Measurements from ENCODE around the gene RPUSD1.
A peak's percentile ranks its signal among the peaks of the same experiment; 100 is the strongest.

RPUSD1 gene

DNA sequence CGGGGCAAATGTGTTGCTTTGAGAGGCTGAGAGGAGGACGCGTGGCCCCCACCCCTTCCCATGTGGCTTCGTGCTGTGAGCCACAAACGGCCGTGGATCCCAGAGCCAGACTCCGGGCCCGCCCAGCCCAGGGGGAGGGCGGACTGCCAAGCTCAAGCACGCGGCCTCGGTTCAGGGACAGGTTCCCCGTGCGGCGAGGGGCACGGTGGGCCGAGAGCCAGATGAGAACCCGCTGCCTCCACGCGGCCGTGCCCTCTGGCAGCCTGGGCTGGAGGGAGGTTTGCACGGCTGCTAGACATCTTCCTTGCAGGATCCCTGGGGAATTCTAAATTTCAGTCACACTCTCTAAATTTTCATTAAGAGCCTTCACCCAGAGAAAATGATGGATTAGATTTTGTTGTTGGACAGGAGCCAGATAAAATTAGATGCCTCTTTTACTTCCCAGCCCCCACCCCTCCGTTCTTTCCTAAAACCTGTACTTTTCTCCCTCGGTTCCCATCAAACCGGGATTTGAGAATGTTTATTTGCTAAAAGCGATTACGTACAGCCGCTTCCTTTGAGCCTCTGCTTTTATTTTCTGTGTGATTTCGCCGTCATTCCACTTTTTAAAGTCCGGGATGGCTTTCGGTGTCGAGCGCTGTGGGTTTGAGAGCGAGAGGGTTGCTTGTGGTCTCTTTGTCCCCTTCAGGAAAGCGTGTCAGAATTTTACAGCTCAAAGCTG is 37.3 kb upstream of the RPUSD1 start:
- DNase-seq: no peak
- Mint-ChIP-seq H3K4me1 (peaks cover 26% of the 10 kb centered on the region), H3K9me3 (peaks cover 8% of the 10 kb centered on the region), H3K4me3 (no peak overlapping the region), H3K27me3 (ENCODE audit: low read depth, poor library complexity) (peaks cover 8% of the 10 kb centered on the region), H3K27ac (peak overlapping the region; percentile 91), H3K36me3 (ENCODE audit: low read depth) (no peaks in the 10 kb centered on the region)
- TF ChIP-seq, protein P1, sequence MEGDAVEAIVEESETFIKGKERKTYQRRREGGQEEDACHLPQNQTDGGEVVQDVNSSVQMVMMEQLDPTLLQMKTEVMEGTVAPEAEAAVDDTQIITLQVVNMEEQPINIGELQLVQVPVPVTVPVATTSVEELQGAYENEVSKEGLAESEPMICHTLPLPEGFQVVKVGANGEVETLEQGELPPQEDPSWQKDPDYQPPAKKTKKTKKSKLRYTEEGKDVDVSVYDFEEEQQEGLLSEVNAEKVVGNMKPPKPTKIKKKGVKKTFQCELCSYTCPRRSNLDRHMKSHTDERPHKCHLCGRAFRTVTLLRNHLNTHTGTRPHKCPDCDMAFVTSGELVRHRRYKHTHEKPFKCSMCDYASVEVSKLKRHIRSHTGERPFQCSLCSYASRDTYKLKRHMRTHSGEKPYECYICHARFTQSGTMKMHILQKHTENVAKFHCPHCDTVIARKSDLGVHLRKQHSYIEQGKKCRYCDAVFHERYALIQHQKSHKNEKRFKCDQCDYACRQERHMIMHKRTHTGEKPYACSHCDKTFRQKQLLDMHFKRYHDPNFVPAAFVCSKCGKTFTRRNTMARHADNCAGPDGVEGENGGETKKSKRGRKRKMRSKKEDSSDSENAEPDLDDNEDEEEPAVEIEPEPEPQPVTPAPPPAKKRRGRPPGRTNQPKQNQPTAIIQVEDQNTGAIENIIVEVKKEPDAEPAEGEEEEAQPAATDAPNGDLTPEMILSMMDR (IDR thresholded peaks at IDR 0.05): no peak

DNA sequence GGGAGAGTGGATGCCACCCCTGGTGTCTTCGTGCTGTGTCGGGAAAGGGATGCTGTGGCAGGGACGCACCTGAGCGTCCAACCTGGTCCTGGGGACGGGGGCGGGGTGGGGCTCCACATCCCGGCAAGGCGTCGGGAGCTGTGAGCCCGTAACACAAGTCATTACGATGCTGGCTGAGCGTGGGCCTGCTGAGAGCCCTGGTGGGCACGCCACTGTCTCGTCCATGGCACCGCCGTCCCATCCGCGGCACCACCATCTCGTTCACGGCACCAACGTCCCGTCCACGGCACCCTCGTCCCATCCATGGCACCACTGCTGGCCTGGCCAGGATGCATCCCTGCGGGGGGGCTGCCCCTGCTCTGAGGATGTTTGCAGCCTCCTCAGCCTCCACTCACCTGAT is 36.4 kb upstream of the RPUSD1 start:
- Mint-ChIP-seq H3K27ac (no peak overlapping the region), H3K27me3 (ENCODE audit: low read depth, poor library complexity) (peaks cover 12% of the 10 kb centered on the region), H3K4me1 (peaks cover 24% of the 10 kb centered on the region), H3K36me3 (ENCODE audit: low read depth) (no peaks in the 10 kb centered on the region), H3K4me3 (no peak overlapping the region), H3K9me3 (peaks cover 8% of the 10 kb centered on the region)
- TF ChIP-seq, protein P1 (IDR thresholded peaks at IDR 0.05): no peak
- DNase-seq: no peak

DNA sequence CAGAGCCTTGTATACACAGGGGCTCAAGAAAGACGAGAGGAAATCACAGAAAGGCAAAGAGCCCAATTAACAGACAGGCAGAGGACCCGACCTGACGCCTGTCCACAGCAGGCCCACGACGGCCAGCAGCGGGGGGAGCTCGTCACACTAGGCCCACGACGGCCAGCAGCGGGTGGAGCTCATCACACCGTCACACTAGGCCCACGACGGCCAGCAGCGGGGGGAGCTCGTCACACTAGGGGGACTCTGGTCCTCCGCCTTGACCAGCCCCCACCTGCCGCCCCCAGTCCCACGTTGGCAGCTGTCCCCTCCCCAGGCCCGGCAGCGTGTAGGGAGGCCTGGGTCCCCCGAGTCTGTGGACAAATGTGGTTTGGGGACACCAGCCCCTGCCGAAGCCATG is 36.0 kb upstream of the RPUSD1 start:
- no peak for DNase-seq
- peaks cover 8% of the 10 kb centered on the region for H3K9me3 Mint-ChIP-seq
- peaks cover 27% of the 10 kb centered on the region for H3K4me1 Mint-ChIP-seq
- TF ChIP-seq, protein P1 (IDR thresholded peaks at IDR 0.05): no peak
- peaks cover 12% of the 10 kb centered on the region for H3K27me3 Mint-ChIP-seq (ENCODE audit: low read depth, poor library complexity)
- no peaks in the 10 kb centered on the region for H3K36me3 Mint-ChIP-seq (ENCODE audit: low read depth)
- H3K4me3 Mint-ChIP-seq: no peak overlapping the region
- no peak overlapping the region for H3K27ac Mint-ChIP-seq

- TF ChIP-seq, protein P1 (IDR thresholded peaks at IDR 0.05): no peak
- no peaks in the 10 kb centered on the region for H3K36me3 Mint-ChIP-seq (ENCODE audit: low read depth)
- H3K27ac Mint-ChIP-seq: no peak overlapping the region
- peaks cover 12% of the 10 kb centered on the region for H3K27me3 Mint-ChIP-seq (ENCODE audit: low read depth, poor library complexity)
- H3K9me3 Mint-ChIP-seq: peaks cover 8% of the 10 kb centered on the region
- no peak overlapping the region for H3K4me3 Mint-ChIP-seq
- peaks cover 27% of the 10 kb centered on the region for H3K4me1 Mint-ChIP-seq
- no peak for DNase-seq
These were observed 34.7 kb upstream of the RPUSD1 start for GRCh38 chr16:822909-823297.

DNA sequence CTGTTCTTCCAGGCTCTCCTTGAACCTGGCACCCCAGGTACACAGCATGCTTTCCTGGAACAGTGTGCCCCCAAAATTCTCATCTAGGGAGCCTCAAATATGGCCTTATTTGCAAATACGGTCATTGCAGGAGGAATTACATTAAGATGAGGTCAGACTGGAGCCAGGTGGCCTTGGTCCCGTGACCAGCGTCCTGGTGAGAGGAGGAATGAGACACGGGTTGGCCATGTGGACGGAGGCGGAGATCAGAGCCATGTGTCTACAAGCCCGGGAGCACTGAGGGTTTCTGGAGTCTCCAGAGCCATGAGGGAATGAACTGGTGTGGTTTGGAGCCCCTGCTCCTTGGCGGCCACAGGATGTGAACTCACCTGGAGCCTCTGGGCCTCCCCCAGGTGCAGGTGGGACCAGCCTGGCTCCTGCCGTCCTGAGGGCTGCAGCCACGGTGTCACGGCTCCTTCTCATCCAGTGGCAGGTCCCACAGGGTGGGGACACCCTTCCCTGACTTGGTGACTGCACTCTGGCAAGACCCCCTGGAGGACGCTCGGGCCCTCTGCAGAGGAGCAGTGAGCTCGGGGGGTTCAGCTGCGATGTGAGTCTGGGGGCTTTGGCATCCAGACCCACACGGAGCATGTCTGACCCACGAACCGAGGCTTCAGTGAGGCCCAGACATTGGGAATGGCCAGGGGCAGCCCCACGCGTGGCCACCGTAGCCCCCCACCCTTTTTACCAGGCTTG is 34.2 kb upstream of the RPUSD1 start:
- Mint-ChIP-seq H3K4me3 (no peak overlapping the region), H3K36me3 (ENCODE audit: low read depth) (no peaks in the 10 kb centered on the region), H3K27ac (peak overlapping the region; percentile 46), H3K4me1 (peaks cover 26% of the 10 kb centered on the region), H3K9me3 (peaks cover 8% of the 10 kb centered on the region), H3K27me3 (ENCODE audit: low read depth, poor library complexity) (peaks cover 12% of the 10 kb centered on the region)
- DNase-seq: no peak
- TF ChIP-seq, protein P1 (IDR thresholded peaks at IDR 0.05): no peak

Data from nephron progenitor cell (in vitro differentiated cells).